ENCODE data around the gene GOLGA8F.
"Not testable (repeated sequence)": the region's sequence is repeated elsewhere in the genome, so short reads cannot be mapped to it uniquely, and the experiment has no call there.

Gene GOLGA8F, protein sequence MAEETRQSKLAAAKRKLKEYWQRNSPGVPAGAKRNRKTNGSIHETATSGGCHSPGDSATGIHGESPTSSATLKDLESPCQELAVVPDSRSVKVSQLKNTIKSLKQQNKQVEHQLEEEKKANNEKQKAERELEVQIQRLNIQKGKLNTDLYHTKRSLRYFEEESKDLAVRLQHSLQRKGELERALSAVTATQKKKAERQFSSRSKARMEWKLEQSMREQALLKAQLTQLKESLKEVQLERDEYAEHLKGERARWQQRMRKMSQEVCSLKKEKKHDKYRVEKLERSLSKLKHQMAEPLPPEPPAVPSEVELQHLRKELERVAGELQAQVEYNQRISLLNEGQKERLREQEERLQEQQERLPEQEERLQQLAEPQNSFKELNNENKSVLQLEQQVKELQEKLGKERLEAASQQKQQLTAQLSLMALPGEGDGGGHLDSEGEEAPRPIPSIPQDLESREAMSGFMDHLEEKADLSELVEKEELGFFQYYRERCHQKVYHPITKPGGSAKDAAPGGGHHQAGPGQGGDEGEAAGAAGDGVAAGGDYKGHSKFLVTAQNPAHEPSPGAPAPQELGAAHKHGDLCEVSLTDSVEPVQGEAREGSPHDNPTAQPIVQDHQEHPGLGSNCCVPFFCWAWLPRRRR

DNA sequence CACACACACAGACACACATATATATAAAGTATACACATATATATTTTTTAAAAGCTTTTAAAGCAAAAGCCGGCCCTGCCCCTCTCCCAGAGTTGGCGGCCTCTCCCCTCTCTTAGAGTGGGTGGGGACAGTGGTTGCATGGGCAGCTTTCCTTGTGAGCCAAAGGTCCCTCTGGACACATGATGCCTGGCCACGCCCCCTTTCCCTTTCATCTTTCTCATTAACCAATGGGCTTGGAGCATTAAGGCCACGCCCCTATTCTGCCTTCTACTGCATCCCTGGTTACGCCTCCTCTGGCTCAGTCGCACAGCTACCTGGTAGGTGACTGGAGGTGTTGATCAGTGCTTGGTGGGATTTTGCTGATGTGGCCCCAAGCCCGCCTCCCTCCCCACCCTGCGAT is at the start of gene GOLGA8F:
Gene GOLGA8F (plus strand): TSS at position 301 of the 400 bp plus-strand sequence. CDS start 98 bp downstream, at position 399.
- in situ Hi-C loops (cut with MboI; ENCODE audit: low sequenced_read_pairs) = not testable (repeated sequence)

DNA sequence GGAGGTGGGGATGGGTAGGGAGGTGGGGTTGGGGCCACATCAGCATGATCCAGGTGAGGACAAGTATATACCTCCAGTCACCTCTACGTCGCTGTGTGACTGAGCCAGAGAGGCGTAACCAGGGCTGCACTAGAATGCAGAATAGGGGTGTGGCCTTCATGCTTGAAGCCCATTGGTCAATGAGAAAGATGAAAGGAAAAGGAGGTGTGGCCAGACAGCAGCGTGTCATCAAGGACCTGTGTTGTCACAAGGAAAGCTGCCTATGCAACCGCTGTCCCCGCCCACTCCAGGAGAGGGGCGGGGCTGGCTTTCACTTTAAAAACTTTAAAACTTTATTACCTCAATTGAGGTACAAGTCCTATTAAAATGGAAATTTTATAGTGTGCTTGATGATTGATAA is 20.5 kb upstream of the GOLGA8F start, which contains the start of gene GOLGA6L24:
Gene GOLGA6L24 (minus strand): TSS at position 101 of the 400 bp plus-strand sequence. CDS start 61 bp downstream, at position 40.
- in situ Hi-C loops (cut with MboI; ENCODE audit: low sequenced_read_pairs) = not testable (repeated sequence)

DNA sequence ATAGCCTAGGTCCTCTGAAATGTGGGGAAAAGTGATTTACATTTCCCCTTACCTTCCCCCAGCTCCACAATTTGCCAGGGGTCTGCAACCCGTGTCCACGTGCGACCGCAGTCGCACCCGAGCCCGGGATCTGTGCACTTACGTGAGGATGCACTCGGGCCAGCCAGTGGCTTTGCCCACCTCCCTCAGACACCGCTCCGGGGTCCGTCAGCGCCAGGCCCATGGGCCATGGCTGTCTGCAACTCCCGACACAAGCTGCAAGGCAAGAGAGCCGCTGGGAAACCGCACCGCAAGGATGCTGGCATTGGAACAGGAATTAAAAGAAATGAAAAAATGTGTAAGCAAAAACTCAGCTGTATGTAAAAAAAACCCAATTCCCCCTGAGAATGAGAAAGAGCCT is 13.0 kb upstream of the GOLGA8F start:
- in situ Hi-C loops (cut with MboI; ENCODE audit: low sequenced_read_pairs) = not testable (repeated sequence)

DNA sequence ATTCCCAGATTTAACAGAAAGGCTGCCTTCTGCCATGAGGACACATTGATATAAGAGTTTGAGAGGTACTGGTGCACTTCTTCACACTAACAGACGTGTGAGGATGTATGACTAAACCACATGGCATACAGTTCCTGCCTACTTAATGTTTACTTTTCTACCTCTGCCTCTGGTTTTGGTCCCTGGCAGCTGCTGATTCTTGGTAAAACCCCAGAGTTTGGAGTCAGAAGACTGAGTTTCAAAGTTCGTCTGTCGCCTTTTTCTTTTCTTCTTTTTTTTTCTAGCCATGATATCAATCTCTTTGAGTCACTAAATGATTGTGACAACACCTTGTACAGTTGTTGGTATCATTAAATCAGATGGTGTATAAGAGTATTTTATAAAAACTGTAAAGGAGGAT is 1.6 kb downstream of the GOLGA8F start:
- in situ Hi-C loops (cut with MboI; ENCODE audit: low sequenced_read_pairs) = not testable (repeated sequence)

DNA sequence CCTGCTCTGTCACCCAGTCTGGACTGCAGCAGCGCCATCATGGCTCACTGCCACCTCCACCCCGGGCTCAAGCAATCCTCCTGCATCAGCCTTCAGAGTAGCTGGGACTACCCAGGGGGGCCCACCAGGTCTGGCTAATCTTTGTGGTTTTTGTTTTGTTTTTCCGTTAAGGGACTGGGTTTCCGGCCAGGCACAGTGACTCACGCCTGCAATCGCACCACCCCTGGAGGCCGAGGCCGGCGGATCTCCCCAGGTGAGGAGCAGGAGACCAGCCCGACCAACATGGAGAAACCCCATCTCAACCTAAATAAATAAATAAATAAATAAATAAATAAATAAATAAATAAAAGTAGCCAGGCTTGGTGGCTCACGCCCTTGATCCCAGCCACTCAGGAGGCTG is 17.6 kb downstream of the GOLGA8F start:
- in situ Hi-C loops (cut with MboI; ENCODE audit: low sequenced_read_pairs) = not testable (repeated sequence)

DNA sequence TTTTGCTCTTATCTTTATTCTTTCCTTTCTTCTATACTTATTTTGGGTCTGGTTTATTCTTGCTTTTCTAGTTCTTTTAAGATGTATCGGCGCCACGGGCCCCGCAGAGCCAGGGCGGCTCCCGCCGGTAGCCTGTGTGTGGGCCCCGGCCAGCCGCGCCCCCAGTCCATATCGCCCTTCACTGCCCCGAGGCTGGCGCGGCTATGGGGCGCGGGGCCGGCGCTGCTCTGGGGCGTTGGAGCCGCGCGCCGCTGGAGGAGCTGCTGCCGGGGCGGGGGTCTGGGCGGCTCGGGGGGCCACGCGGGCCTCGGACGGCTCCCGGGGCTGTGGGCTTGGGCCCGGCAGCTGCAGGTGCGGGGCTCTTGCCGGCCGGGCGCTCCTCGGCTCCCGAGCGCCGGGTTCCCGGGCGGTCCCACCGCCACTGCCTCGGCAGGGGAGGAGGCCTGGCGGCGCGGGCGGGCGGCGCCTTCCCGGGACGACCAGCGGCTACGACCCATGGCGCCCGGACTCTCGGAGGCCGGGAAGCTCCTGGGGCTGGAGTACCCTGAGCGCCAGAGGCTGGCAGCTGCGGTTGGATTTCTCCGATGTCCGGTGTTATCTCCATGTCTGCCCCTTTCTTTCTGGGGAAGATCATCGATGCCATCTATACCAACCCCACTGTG is 24.4 kb downstream of the GOLGA8F start:
- in situ Hi-C loops (cut with MboI; ENCODE audit: low sequenced_read_pairs) = not testable (repeated sequence)

DNA sequence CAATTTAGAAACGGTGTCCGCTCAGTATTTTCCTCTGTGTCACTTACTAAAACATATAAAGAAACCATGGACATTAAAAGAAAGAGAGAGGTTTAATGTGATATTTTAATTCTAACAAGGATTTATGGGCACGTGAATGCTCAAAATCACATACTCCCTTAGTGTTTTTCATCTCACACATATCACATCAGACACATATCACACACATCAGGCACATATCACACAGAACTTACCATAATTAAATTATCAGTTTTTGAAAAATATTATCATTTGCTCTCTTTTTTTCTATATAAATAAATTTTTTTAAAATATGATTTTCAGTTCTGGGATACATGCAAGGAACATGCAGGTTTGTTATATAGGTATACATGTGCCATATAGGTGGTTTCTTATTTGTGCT is 42.0 kb downstream of the GOLGA8F start:
- in situ Hi-C loops (cut with MboI; ENCODE audit: low sequenced_read_pairs) = not testable (repeated sequence)

DNA sequence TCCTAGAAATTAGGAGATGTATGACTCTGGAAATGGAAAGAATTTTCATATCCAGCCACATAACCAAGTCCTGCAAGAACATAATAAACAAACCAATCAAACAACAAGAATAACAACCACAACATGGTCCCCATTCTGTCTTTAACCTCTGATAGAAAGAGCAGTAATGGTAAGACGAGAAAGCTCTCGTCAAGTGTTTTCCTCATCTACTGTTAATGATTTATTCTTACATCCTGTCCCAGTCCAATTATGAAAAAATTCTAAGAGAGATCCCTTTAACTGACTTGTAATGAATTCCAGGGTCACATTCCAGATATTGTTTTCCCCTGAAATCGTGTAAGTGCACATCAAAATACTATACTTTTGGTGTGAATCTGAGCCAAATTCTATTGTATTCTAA is 57.1 kb downstream of the GOLGA8F start:
- in situ Hi-C loops (cut with MboI; ENCODE audit: low sequenced_read_pairs) = not testable (repeated sequence)

All from hTERT RPE-1 (cell line).